ENCODE data around the gene EPB41L2.

DNA sequence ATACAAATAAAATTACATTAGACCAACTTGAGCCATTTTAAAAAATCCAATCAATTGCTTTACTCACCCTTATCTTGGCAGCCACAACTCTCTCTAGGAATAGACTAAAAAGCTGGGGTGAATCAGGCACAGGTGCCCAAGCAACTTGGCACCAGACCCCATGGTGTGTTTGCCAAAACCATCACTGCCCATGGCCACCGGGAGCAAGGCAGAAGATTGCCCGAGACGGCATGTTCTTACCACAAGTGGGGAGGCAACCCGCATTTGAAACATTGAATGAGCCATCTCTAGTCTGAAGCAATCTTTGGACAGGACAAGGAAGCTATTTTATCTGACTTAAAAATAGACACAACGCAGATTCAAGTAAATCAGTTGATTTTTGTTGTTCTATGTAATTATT is 166.8 kb downstream of the EPB41L2 start:
- TF ChIP-seq CTCF (IDR thresholded peaks at IDR 0.05), result no peak
- no peak for TF ChIP-seq EP300 (IDR thresholded peaks at IDR 0.05)
- TF ChIP-seq POLR2A (IDR thresholded peaks at IDR 0.05), result no peak
